ENCODE data around the gene TMEM221. TPM values are rescaled to one million over a fixed set of nuclear protein-coding genes. Genes with fewer than 3 reads are reported as not detected.

TMEM221 gene
- total and polyA plus RNA-seq, 2 donors (not counting 3 experiments of a cell fraction or from before 2014, with no cell fraction given) = 0.08 TPM; not detected in 1

- CTCF ChIA-PET = interaction anchor here (1.2 kb wide), 1 partner anchor 11 kb away, joined by 8 read pairs; the partner anchor contains the start of gene TMEM221
- no peak overlapping the region for H3K4me2 ChIP-seq (ENCODE audit: insufficient read depth, low read length)
- dilution Hi-C loops (cut with MboI; ENCODE audit: extremely low pct_ligation_motif_present, low sequenced_read_pairs) = no loop called here
- H3K27me3 ChIP-seq (ENCODE audit: control insufficient read depth in 2 of 2, insufficient read depth in 2 of 2, low read length in 2 of 2) = no peaks in the 10 kb centered on the region
- FAIRE-seq = no peak
- no peaks in the 10 kb centered on the region for H3K9me1 ChIP-seq (replicated peaks; ENCODE audit: control insufficient read depth, extremely low read depth, insufficient read depth, low read length)
- TF ChIP-seq JUN (IDR thresholded peaks at IDR 0.05; ENCODE audit: borderline replicate concordance, insufficient read depth, insufficient read length, low read depth) (no peak), MYC (IDR thresholded peaks at IDR 0.05; ENCODE audit: low read depth, low read length) (no peak), CTCF (IDR thresholded peaks at IDR 0.05; ENCODE audit: extremely low read depth in 1 of 2, insufficient read depth in 1 of 2, low read depth in 1 of 2, low read length in 2 of 2) (no peak), GATA2 (IDR thresholded peaks at IDR 0.05; ENCODE audit: insufficient read depth, insufficient read length, low read depth, low read length) (no peak), POLR2A (IDR thresholded peaks at IDR 0.05; ENCODE audit: low read depth, low read length) (no peak), MAX (IDR thresholded peaks at IDR 0.05; ENCODE audit: insufficient read depth, insufficient read length) (no peak), FOS (IDR thresholded peaks at IDR 0.05; ENCODE audit: borderline replicate concordance, insufficient read depth, low read length) (no peak), POLR2AphosphoS5 (IDR thresholded peaks at IDR 0.05; ENCODE audit: insufficient read depth, low read depth, low read length) (no peak), EZH2 (IDR thresholded peaks at IDR 0.05; ENCODE audit: borderline replicate concordance, low read depth, low read length, severe bottlenecking) (no peak)
- no peaks in the 10 kb centered on the region for H3K36me3 ChIP-seq (ENCODE audit: control insufficient read depth in 2 of 2, extremely low read depth in 1 of 2, insufficient read depth in 2 of 2, low read length in 2 of 2)
- POLR2A ChIA-PET = no interaction called here
- no peak for DNase-seq (ENCODE audit: low read depth, low spot score)
- H4K20me1 ChIP-seq (replicated peaks; ENCODE audit: control insufficient read depth, extremely low read depth, insufficient read depth, low read length) = no peaks in the 10 kb centered on the region
- no peaks in the 10 kb centered on the region for H3K4me1 ChIP-seq (ENCODE audit: control insufficient read depth, extremely low read depth, insufficient read depth, low read length)
- no peak overlapping the region for H3K27ac ChIP-seq (ENCODE audit: insufficient read depth, low read depth, low read length)
- no peaks in the 10 kb centered on the region for H3K79me2 ChIP-seq (ENCODE audit: control insufficient read depth, insufficient read depth, low read length)
- H3K4me3 ChIP-seq (replicated peaks in 1 of 3; ENCODE audit: insufficient read depth in 1 of 3, low read depth in 1 of 3, low read length in 3 of 3) = no peak overlapping the region
- no peak overlapping the region for H3K9ac ChIP-seq (replicated peaks; ENCODE audit: extremely low read depth, insufficient read depth, low read length)
- no TSS peak for BruUV-seq (replicated peaks)
- no peak overlapping the region for H2AFZ ChIP-seq (ENCODE audit: low read depth, low read length)
- intact Hi-C loops (cut with micrococcal nuclease) = no loop called here
- no peaks in the 10 kb centered on the region for H3K9me3 ChIP-seq (replicated peaks; ENCODE audit: control insufficient read depth, insufficient read depth, low read length)
These were observed 12.2 kb downstream of the TMEM221 start for GRCh38 chr19:17436094-17436873.

Data from endothelial cell of umbilical vein (primary cell).